ENCODE results near the gene TFCP2. TPM values are rescaled to one million over a fixed set of nuclear protein-coding genes. Genes with fewer than 3 reads are reported as not detected.

Gene TFCP2
- total and polyA plus RNA-seq, 10 donors: 10.2 to 33.1 (median 24.0) TPM

DNA sequence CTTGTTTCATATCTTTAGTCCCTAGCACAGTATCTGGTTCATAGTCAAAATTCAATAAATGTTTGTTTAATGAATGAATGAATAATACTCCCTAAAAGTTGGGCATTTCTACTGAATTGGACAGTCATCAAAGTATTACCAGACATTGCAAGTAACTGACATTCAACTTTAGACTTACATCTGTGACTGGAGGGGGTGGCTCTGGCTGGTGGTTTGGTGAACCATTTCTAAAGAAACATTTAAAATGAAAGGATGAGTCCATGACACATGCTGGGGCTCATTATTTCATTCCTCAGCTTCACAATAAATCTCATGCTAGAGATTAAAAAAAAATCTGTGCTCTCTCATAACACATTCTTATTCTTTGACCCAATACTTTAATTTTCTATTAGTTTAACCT is 69.0 kb downstream of the TFCP2 start:
- TF ChIP-seq POLR2A (IDR thresholded peaks at IDR 0.05) (no peak), POLR2AphosphoS5 (IDR thresholded peaks at IDR 0.05) (no peak)
- TF ChIP-seq, protein P1, sequence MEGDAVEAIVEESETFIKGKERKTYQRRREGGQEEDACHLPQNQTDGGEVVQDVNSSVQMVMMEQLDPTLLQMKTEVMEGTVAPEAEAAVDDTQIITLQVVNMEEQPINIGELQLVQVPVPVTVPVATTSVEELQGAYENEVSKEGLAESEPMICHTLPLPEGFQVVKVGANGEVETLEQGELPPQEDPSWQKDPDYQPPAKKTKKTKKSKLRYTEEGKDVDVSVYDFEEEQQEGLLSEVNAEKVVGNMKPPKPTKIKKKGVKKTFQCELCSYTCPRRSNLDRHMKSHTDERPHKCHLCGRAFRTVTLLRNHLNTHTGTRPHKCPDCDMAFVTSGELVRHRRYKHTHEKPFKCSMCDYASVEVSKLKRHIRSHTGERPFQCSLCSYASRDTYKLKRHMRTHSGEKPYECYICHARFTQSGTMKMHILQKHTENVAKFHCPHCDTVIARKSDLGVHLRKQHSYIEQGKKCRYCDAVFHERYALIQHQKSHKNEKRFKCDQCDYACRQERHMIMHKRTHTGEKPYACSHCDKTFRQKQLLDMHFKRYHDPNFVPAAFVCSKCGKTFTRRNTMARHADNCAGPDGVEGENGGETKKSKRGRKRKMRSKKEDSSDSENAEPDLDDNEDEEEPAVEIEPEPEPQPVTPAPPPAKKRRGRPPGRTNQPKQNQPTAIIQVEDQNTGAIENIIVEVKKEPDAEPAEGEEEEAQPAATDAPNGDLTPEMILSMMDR (IDR thresholded peaks at IDR 0.05 in 8 of 11, conservative IDR thresholded peaks at IDR 0.05 in 3 of 11): no peak
- no peaks in the 10 kb centered on the region for H3K9me3 ChIP-seq
- intact Hi-C loops (cut with DNase I; ENCODE audit: low total_unique reads): no loop called here
- no peak overlapping the region for H3K4me3 ChIP-seq
- DNase-seq: no peak
- no peaks in the 10 kb centered on the region for H3K27me3 ChIP-seq (replicated peaks in 1 of 7)
- H3K36me3 ChIP-seq: peaks cover 5 to 99% (median 87%) of the 10 kb centered on the region in 6 donors
- H3K27ac ChIP-seq: no peak overlapping the region
- H3K4me1 ChIP-seq: peaks cover 0 to 10% (median 0%) of the 10 kb centered on the region in 6 donors

- Histone ChIP-seq H3K36me3 (peaks cover 0 to 100% (median 95%) of the 10 kb centered on the region in 6 donors), H3K27me3 (replicated peaks in 1 of 7) (no peaks in the 10 kb centered on the region), H3K4me3 (no peak overlapping the region), H3K27ac (no peak overlapping the region), H3K4me1 (no peaks in the 10 kb centered on the region), H3K9me3 (no peaks in the 10 kb centered on the region)
- 0 to 98% (median 97%) methylated on average over 1 of the region's 1 CpG for WGBS, 5 donors
- intact Hi-C loops (cut with DNase I; ENCODE audit: low total_unique reads): no loop called here
- TF ChIP-seq, protein P1 (IDR thresholded peaks at IDR 0.05 in 8 of 11, conservative IDR thresholded peaks at IDR 0.05 in 3 of 11): no peak
- TF ChIP-seq POLR2A (IDR thresholded peaks at IDR 0.05) (no peak), POLR2AphosphoS5 (IDR thresholded peaks at IDR 0.05) (no peak)
- no peak for DNase-seq
These were observed 74.3 kb downstream of the TFCP2 start for GRCh38 chr12:51098611-51099010.

DNA sequence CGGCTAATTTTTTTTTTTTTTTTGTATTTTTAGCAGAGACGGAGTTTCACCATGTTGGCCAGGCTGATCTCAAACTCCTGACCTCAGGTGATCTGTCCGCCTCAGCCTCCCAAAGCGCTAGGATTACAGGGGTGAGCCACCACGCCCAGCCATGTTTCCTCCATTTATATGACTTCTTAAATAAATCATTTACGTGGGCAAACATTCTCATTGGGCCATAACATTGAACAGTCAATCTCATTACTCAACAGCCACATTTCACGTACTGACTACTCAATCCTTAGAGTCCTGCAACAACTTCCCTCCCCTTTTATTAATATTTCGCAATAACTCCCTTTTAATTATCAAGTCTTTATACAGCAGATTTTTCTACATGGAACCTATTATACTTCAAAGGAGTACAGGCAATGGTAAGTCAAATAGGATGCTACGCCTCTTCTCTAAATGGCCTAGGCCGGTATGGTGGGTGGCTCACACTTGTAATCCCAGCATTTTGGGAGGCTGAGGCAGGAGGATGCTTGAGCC is 82.2 kb downstream of the TFCP2 start:
- no peak for TF ChIP-seq POLR2A (IDR thresholded peaks at IDR 0.05)
- TF ChIP-seq, protein P1 (IDR thresholded peaks at IDR 0.05 in 8 of 11, conservative IDR thresholded peaks at IDR 0.05 in 3 of 11): no peak
- TF ChIP-seq POLR2AphosphoS5 (IDR thresholded peaks at IDR 0.05): no peak
- H3K4me3 ChIP-seq: no peak overlapping the region
- H3K27me3 ChIP-seq (replicated peaks in 1 of 7): no peaks in the 10 kb centered on the region
- H3K36me3 ChIP-seq: peaks cover 0 to 57% (median 20%) of the 10 kb centered on the region in 6 donors
- no peaks in the 10 kb centered on the region for H3K9me3 ChIP-seq
- H3K27ac ChIP-seq: no peak overlapping the region
- peaks cover 0 to under 1% (median 0%) of the 10 kb centered on the region in 6 donors for H3K4me1 ChIP-seq
- WGBS, 5 donors: 90 to 95% (median 92%) methylated on average over 10 of the region's 10 CpGs
- no peak for DNase-seq
- intact Hi-C loops (cut with DNase I; ENCODE audit: low total_unique reads): no loop called here

- intact Hi-C loops (cut with DNase I; ENCODE audit: low total_unique reads): no loop called here
- Histone ChIP-seq H3K27me3 (replicated peaks in 1 of 7) (no peaks in the 10 kb centered on the region), H3K4me1 (peaks cover 0 to 17% (median 7%) of the 10 kb centered on the region in 6 donors), H3K27ac (no peak overlapping the region), H3K4me3 (no peak overlapping the region), H3K36me3 (peaks cover 0 to 27% (median 0%) of the 10 kb centered on the region in 6 donors), H3K9me3 (no peaks in the 10 kb centered on the region)
- 67 to 81% (median 76%) methylated on average over 3 of the region's 3 CpGs for WGBS, 5 donors
- DNase-seq: no peak
- TF ChIP-seq POLR2AphosphoS5 (IDR thresholded peaks at IDR 0.05) (no peak), POLR2A (IDR thresholded peaks at IDR 0.05) (no peak)
- TF ChIP-seq, protein P1 (IDR thresholded peaks at IDR 0.05 in 8 of 11, conservative IDR thresholded peaks at IDR 0.05 in 3 of 11): no peak
These were observed 85.1 kb downstream of the TFCP2 start for GRCh38 chr12:51087818-51088217.
